ENCODE results near the gene GRIA4.

DNA sequence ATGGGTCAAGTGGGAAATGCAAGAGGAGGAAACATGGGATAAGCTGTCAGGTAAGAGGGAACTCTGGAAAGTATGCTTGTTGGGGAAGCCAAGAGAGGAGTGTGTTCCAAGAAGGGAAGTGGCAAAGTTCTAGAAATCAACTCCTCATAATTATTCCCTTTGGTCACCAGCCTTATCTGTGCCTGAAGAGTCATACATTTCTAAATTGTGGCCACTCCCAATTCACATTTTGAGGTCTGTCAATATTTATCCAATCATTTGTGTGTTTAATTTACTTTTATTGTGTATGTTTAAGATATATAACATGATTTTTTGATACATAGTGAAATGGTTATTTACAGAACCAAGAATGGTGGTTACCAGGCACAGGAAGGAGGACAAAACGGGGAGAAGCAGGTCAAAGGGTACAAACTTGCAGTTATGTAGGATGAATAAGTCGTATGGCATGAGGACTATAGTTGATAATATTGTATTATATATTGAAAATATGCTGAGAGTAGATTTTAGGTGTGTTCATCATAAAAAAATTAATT, 131.7 kb downstream of the GRIA4 start:
- TF ChIP-seq, protein P1, sequence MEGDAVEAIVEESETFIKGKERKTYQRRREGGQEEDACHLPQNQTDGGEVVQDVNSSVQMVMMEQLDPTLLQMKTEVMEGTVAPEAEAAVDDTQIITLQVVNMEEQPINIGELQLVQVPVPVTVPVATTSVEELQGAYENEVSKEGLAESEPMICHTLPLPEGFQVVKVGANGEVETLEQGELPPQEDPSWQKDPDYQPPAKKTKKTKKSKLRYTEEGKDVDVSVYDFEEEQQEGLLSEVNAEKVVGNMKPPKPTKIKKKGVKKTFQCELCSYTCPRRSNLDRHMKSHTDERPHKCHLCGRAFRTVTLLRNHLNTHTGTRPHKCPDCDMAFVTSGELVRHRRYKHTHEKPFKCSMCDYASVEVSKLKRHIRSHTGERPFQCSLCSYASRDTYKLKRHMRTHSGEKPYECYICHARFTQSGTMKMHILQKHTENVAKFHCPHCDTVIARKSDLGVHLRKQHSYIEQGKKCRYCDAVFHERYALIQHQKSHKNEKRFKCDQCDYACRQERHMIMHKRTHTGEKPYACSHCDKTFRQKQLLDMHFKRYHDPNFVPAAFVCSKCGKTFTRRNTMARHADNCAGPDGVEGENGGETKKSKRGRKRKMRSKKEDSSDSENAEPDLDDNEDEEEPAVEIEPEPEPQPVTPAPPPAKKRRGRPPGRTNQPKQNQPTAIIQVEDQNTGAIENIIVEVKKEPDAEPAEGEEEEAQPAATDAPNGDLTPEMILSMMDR (conservative IDR thresholded peaks at IDR 0.05; ENCODE audit: low read depth, low read length), result no peak
- TF ChIP-seq EZH2 (IDR thresholded peaks at IDR 0.05; ENCODE audit: borderline replicate concordance, low read depth, low read length, poor library complexity, severe bottlenecking), result no peak

Measured in A673 (cell line).